Stimulated activated CD4-positive, alpha-beta T cell treated with anti-CD3 and anti-CD28 coated beads, Interleukin-2, amount 100 ng/mL, for 24 hours (primary cell): ENCODE data around the gene ST7L.
"Not testable (repeated sequence)": the region's sequence is repeated elsewhere in the genome, so short reads cannot be mapped to it uniquely, and the experiment has no call there.

Experiments used
- DNase-seq, 2 donors: peaks; one replicate each; pipeline ENCODE4 v3.0.0-alpha.2; 2020

The ST7L gene

DNA sequence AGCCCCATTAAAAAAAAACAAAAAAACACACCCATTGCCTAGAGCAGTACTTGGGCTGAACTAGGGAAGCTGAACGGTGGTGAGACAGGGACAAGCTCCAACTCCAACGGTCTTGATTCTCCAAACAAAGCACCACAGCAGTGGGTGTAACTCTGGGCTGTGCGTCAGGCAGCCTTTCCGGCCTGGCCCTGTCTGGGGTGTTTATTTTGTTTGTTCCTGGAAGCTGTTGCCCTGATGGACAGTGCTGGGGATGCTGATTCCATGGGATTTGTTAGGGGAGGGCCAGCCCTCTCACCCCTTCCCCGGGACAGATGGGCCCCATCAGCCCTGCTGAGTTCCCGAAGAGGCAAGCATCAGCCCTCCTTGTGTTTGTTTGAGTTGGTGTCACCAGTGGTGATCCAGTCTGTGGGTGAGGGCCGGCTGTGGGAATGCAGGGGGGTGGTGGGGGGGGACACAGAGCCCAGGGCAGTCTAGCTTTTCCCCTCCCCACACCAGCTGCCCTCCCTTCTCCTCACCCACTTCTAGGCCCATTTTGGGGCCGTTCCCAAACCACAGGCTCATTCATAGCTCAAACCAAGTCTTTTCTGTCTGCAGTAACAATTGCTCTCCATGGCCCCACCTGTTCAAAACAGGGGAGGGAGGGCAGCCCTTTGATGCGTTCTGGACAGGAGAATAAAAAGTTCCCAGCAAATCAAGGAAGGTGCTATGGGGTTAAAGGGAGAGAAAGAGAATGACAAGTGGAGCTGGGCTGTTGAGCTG, 105.7 kb downstream of the ST7L start:
- DNase-seq, result no peak

DNA sequence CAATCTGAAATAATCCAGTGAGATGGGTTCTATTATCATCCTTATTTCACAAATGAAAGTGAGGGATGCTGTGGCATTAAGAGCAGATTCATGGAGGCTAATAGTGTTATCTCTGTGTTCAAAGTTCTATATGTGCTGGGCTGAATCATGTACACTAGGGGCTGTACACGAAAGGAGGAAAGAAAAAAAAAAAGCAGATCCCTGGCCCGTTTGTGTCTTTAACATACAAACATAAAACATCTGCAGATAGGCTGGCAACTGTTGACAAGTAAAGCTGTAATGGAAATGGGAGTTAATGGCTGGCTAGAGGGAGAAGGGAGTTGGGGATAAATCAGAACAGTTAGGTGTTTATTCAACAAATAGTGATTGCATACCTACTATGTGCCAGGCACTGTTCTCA, 107.0 kb downstream of the ST7L start:
- no peak for DNase-seq

DNA sequence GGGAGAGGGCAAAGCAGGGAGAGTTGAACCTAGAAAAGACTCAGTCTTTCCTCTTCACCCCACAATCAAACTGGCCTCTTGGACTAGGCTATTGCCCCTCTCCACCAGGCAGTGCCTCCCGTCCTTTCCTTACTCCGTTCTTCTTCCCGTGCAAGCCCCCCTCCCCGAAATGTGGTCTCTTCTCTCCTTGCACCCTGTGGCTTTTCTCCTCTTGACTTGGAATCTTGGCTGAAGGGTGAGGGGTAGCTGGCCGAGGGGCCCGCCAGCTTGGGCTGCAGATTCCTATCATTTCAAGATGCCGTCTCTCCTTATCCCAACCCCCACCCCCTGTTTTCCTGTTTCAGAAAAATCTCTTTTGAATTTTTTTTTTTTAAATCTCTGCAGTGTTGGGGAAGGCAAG, 108.6 kb downstream of the ST7L start:
- DNase-seq, result no peak

DNA sequence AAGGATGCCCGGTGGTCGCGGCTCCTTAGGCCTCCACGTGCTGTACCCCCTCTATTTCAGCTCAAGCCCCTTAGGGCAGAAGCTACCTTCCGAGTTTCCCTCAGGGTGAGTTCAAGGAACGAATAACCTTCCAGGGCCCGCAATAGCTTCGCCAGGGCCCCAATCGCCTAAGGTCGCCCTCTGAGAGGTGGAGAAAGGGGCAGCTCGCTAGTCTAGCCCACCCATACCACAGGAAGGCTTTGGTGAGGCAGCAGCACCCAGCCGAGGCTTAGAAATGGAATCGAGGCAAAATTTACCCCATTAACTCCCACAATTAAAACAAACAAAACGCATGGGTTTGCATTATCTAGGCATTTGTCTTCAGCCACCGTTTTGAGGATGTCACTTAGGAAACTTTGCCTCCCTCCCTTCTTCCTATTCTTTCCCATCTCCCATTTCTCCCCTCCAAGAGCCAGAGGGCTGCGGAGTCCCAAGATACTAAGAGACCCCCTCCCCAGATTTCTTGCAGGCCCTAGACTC, 109.2 kb downstream of the ST7L start:
- no peak for DNase-seq

DNA sequence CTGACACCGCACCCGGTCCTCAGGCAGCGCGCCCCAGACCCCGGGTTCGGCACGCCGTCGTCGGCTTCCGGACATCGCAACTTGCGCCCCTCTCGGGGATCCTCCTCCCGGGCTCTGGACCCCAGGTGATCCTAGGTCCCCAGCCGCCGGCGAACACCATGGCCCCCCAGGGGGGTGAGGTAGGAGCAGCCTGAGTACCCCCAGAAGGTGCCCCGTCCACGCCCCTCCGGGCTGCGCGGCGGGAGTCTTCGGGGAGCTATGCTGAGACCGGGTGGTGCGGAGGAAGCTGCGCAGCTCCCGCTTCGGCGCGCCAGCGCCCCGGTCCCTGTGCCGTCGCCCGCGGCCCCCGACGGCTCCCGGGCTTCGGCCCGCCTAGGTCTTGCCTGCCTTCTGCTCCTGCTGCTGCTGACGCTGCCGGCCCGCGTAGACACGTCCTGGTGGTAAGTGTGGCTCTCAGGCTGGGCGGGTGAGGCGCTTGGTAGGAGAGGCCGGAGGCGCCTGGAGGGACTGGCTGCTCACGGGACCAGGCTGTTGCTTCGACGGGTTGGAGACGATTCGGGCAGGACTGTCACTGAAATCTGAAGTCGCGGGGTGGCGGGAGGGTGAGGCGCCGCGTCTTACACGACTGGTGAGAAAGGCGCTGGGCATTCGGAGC, 109.8 kb downstream of the ST7L start:
- DNase-seq, result peak in 1 of 2 donors; percentile 27

DNA sequence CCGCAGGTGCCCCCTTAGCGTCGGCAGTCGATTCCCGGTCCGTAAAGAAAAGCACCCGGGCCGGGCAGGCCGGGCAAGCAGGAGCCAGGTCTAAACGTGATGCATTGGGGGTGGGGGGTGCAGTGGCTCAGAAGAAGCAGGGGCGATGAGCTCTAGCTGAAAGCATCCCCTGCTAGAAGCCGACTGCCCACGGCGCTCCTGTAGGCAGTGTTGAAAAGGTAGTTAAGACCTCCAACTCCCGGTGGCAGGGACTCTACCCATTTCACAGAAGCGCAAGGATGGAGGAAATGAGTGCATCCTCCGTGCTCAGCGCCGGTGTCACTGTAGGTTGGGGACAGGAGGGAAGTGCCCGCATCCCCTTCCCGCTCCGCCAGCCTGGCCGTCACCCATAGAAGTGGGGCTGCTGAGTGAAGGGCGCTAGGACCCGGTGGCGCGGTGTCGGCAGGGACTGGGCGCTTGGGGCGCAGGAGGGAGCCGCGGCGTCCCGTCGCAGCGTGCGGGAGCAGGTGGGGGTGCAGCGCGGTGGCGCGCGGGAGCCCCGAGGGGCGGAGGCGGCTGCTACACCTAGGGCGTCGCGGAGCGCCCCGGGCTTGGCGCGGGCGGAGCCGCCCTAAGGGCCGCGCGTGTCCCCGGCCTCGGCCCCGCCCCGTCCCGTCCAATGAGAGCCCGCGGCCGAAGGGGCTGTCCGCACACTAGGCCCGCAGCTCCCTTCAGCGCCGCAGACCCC, 110.5 kb downstream of the ST7L start, which contains the start of gene WNT2B:
TSS of gene WNT2B (plus strand) at position 688 of the 727 bp plus-strand sequence. CDS start 298 bp downstream, outside the sequence.
- peak; percentile 49 to 59 for DNase-seq

- peak; percentile 27 to 37 for DNase-seq
Measured at GRCh38 chr1:112507921-112508277, 111.0 kb downstream of the ST7L start.

- DNase-seq, result no peak
Measured at GRCh38 chr1:112507336-112507735, 111.6 kb downstream of the ST7L start.

DNA sequence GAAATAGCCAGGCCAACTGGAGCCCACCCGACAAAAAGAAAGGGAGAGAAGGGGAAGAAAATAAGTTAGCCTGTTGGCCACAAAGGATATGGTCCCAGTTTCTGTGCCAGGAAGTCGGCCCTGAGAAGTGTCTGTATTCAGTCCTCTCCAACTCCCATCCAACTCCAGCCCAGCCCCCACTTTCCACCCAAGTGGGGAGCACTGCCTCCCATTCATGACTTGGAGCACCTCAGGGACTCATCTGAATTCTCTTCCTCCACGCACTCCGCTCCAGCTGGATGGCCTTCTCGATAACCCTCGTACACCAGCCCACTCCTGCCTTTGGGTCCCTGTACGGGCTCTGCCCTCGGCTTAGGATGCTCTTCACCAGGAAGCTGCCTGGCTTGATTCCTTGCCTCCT, 112.2 kb downstream of the ST7L start:
- DNase-seq, result no peak

GRCh38 chr1:112506306-112506705, 112.6 kb downstream of the ST7L start:
- no peak for DNase-seq

DNA sequence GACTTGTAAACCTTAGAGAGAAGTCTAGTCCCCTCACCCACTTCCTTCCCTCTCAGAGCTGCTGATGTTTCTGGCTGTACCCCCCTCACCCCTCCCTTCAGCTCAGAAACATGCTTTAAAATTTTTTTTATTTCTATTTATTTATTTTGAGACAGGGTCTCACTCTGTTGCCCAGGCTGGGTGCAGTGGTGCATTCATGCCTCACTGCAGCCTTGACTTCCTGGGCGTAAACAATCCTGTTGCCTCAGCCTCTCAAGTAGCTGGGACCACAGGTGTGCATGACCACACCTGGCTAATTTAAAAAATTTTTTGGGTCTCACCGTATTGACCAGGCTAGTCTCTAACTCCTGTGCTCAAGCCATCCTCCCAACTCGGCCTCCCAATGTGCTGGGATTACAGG, 113.1 kb downstream of the ST7L start:
- no peak for DNase-seq

- DNase-seq, result no peak
Measured at GRCh38 chr1:112505400-112505785, 113.5 kb downstream of the ST7L start.

GRCh38 chr1:112504661-112505399, 114.1 kb downstream of the ST7L start:
- no peak for DNase-seq

DNA sequence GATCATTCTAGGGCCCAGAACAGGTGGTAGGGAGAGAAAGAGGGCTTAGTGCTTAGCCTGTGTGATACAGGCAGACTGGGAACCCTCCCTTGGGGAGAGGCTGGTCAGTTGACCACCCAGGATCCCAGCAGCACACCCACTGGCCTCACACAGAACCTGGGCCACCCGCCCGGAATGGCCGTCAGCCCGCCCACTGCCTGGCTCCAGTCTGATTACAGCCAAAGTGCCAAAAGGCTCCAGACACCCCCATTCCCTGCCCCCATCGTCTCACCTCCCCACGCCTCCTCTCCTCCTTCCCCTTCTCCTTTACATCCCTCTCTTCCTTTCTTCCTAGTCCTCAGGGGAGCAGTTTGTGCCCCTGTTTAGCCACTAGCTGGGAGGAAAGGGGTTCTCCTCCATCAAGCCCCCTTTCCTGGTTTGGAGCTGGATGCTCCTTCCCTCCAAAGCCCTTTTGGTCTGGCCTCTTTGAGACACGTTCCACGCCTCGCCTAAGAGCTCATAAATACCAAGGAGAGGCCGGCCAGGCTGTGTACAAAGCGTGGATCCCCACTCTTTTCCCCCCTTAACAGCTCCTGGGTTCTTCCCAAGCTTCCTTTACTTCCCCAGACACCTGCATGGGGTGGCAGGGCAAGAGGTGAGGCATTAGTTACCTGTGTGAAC, 114.8 kb downstream of the ST7L start:
- no peak for DNase-seq

DNA sequence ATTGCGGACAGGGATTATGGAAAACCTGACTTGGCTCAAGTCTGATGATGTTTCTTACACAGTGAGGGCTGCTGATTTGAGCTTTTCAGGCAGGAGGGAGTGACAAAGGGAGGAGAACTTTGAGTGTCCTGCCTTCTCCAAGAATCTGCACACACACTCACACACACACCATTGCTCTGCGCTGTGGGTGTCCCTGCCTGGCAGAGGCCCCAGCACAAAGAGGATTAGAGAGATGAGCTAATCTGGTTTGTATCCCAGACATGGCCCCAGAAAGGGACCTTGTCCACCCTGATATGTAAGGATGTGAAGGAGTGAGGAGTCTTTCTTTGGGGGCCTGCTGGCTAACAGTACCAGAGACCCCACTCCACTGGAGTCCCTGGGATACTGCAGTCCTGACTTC, 116.1 kb downstream of the ST7L start:
- no peak for DNase-seq

DNA sequence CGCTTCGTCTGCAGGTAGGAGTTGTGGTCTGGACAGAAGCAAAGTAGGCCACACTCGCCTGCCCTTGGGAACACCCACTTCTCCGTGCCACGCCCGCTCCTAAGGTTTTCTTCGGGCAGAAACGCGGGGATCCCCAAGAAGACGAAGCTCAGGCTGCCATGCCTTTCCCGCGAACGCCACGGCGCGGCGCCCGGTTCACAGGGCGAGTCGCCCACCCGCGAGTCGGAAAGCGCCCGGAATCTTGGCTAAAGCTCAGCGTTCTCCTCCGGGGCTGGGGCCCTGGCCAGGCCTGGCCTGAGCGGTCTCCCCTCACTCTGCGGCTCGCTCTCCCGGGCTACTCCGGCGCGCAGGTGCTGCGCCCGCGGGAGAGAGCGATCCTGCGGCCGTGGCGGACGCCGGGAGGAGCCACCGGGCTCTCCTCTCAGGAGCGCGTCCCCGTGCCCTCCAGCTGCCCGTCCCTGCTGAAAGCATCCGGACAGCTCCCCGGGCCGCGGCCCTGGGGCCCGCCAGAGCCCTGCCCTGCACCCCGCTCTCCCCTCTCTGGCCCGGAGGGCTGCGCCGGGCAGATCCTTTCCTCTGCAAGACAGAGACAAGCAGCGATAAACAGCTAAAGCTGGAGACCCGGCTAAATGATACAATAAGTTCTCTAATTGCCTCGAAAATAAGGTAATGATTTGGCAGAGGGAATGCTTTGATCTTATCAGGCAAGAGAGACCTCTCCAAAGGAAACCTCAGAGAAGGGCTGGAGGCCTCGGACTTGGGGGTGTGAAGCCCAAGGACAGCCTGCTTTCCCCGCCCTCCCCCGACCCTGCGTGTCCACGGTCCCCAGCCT, 116.9 kb downstream of the ST7L start:
- DNase-seq, result peak; percentile 63 to 73

DNA sequence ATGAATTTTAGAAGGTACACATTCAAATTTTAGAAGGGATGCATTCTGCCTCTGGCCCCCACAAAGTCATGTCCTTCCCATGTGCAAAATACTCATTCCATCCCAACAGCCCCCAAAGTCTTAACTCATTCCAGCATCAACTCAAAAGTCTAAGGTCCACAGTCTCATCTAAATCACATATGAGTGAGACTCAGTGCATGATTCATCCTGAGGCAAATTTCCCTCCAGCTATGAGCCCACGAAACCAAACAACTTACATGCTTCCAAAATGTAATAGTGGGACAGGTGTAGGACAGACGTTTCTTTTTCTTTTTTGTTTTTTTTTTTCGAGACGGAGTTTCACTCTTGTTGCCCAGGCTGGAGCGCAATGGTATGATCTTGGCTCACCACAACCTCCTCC, 122.7 kb downstream of the ST7L start:
- DNase-seq, result no peak

DNA sequence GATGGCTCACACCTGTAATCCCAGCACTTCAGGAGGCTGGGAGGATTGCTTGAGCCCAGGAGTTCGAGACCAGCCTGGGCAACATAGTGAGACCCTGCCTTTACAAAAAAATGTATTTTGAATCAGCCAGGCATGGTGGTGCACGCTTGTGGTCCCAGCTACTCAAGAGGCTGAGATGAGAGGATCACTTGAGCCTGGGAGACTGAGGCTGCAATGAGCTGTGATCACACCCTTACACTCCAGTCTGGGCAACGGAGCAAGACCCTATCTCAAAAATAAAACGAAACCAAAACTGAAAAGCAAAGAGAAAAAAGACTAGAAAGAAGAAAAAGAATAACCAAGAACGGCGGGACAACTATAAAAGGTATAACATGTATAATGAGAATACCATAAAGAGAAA, 125.6 kb downstream of the ST7L start:
- no peak for DNase-seq

DNA sequence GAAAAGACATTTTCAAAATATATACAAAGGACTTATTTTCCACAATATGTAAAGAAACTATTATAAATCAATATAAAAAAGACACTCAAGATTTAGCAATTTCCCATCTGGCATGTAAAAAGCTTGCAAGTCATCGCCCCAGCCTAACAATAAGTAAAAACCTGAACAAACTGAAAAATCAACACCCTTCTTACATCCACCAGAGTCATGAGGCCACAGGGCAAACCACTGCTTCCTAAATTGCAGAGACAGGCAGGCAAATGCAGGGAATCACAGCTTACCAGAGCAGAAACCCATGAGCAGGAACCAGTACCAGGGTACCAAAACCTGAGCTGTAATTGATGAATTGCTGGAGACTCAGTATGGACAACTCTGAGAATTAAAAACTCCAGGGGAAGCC, 126.9 kb downstream of the ST7L start:
- no peak for DNase-seq

- DNase-seq, result no peak
Measured at GRCh38 chr1:112488141-112488540, 130.8 kb downstream of the ST7L start.

GRCh38 chr1:112487686-112488085, 131.3 kb downstream of the ST7L start:
- DNase-seq, result not testable (repeated sequence)
